Stimulated activated CD8-positive, alpha-beta memory T cell treated with anti-CD3 and anti-CD28 coated beads, Interleukin-15, amount 100 ng/mL, for 24 hours (primary cell): ENCODE results near the gene CYB561A3.

Experiments used
- DNase-seq: peaks from one replicate; pipeline ENCODE4 v3.0.0-alpha.2; 2020; ENCODE audit warnings: low read depth

The CYB561A3 gene

GRCh38 chr11:61345170-61345610 lies 16.5 kb downstream of the CYB561A3 start:
- no peak for DNase-seq

- no peak for DNase-seq
Measured at GRCh38 chr11:61343792-61344745, 17.6 kb downstream of the CYB561A3 start.

GRCh38 chr11:61342207-61342803 lies 19.4 kb downstream of the CYB561A3 start:
- no peak for DNase-seq

GRCh38 chr11:61341706-61342105 lies 20.0 kb downstream of the CYB561A3 start:
- DNase-seq, result no peak

- no peak for DNase-seq
Measured at GRCh38 chr11:61340979-61341378, 20.7 kb downstream of the CYB561A3 start.

GRCh38 chr11:61339490-61339878 lies 22.2 kb downstream of the CYB561A3 start:
- DNase-seq, result no peak

GRCh38 chr11:61338783-61339489 lies 22.7 kb downstream of the CYB561A3 start:
- DNase-seq, result no peak

GRCh38 chr11:61337706-61338470 lies 23.8 kb downstream of the CYB561A3 start:
- no peak for DNase-seq

GRCh38 chr11:61336171-61336935 lies 25.3 kb downstream of the CYB561A3 start:
- DNase-seq, result peak; percentile 55

GRCh38 chr11:61335355-61335710 lies 26.3 kb downstream of the CYB561A3 start:
- no peak for DNase-seq

GRCh38 chr11:61334434-61335354 lies 27.0 kb downstream of the CYB561A3 start:
- DNase-seq, result no peak

GRCh38 chr11:61333550-61334433 lies 27.9 kb downstream of the CYB561A3 start:
- no peak for DNase-seq

- DNase-seq, result peak; percentile 88
Measured at GRCh38 chr11:61332797-61333549, 28.7 kb downstream of the CYB561A3 start, which contains the start of the genes DDB1 and TKFC. TSS of gene DDB1 (minus strand) at chr11:61333105. CDS start at chr11:61332968, 137 bp downstream. TSS of gene TKFC (plus strand) at chr11:61333228. CDS start at chr11:61334729, 1,501 bp downstream.

- DNase-seq, result no peak
Measured at GRCh38 chr11:61332281-61332796, 29.3 kb downstream of the CYB561A3 start.

- no peak for DNase-seq
Measured at GRCh38 chr11:61331651-61332050, 30.0 kb downstream of the CYB561A3 start.

- DNase-seq, result no peak
Measured at GRCh38 chr11:61329871-61330270, 31.8 kb downstream of the CYB561A3 start.

- DNase-seq, result no peak
Measured at GRCh38 chr11:61328351-61328750, 33.3 kb downstream of the CYB561A3 start.

- DNase-seq, result no peak
Measured at GRCh38 chr11:61327669-61328071, 34.0 kb downstream of the CYB561A3 start.
